Keratinocyte (primary cell): ENCODE results near the gene TRIM52. TPM values are rescaled to one million over a fixed set of nuclear protein-coding genes. Genes with fewer than 3 reads are reported as not detected.

Experiments used
- DNase-seq: peaks from one replicate; pipeline ENCODE4 v3.0.0-alpha.2; 2011; ENCODE audit warnings: low read depth, missing footprints, low spot score
- FAIRE-seq: peaks from 2 replicates; lab custom pipeline; 2011; peaks lifted over from hg19 to GRCh38; lab: Jason Lieb, UNC
- H2AFZ ChIP-seq: 2 replicates; pipeline ENCODE4 v1.6.0; 2012; ENCODE audit warnings: low read length, control low read depth, inconsistent platforms; ENCODE audit not compliant: control insufficient read depth
- H3K27ac ChIP-seq: 2 replicates; pipeline ENCODE4 v1.5.1; 2011; ENCODE audit warnings: low read length; ENCODE audit not compliant: control insufficient read depth, insufficient read depth
- H3K27me3 ChIP-seq: 3 replicates; pipeline ENCODE4 v1.6.0; 2011; ENCODE audit warnings: low read length; ENCODE audit not compliant: control insufficient read depth, insufficient read depth; ENCODE audit errors: extremely low read depth
- H3K36me3 ChIP-seq, 2 experiments: 2 replicates in 1 of 2; 3 replicates in 1 of 2; pipeline ENCODE4 v1.5.1; 2011; ENCODE audit warnings: low read length in 2 of 2, mild to moderate bottlenecking in 1 of 2; ENCODE audit not compliant: control insufficient read depth in 2 of 2, insufficient read depth in 2 of 2; ENCODE audit errors: extremely low read depth in 1 of 2
- H3K4me1 ChIP-seq: 3 replicates; pipeline ENCODE4 v1.5.1; 2011; ENCODE audit warnings: low read length; ENCODE audit not compliant: control insufficient read depth, insufficient read depth; ENCODE audit errors: extremely low read depth
- H3K4me2 ChIP-seq: 3 replicates; pipeline ENCODE4 v1.6.0; 2011; ENCODE audit warnings: low read depth, low read length; ENCODE audit not compliant: control insufficient read depth, insufficient read depth; ENCODE audit errors: extremely low read depth
- H3K4me3 ChIP-seq, 3 experiments: fragments of 200-600 bp in 1 of 3; sonication (generic) in 1 of 3; 2 replicates in 2 of 3; 3 replicates in 1 of 3; pipeline ENCODE4 v1.5.1; 2011 to 2016; ENCODE audit warnings: low read length in 3 of 3, mild to moderate bottlenecking in 3 of 3, control low read depth in 2 of 3, inconsistent platforms in 1 of 3, low read depth in 1 of 3, mixed read lengths in 1 of 3, mixed run types in 1 of 3, moderate library complexity in 1 of 3; ENCODE audit not compliant: control insufficient read depth in 2 of 3, insufficient read depth in 2 of 3; ENCODE audit errors: extremely low read depth in 1 of 3
- H3K79me2 ChIP-seq: 2 replicates; pipeline ENCODE4 v1.6.0; 2012; ENCODE audit warnings: low read length; ENCODE audit not compliant: control insufficient read depth, insufficient read depth
- H3K9ac ChIP-seq: 3 replicates; pipeline ENCODE4 v1.6.0; 2011; ENCODE audit warnings: low read length; ENCODE audit not compliant: control insufficient read depth, insufficient read depth; ENCODE audit errors: extremely low read depth
- H3K9me1 ChIP-seq: 3 replicates; pipeline ENCODE4 v1.6.0; 2011; ENCODE audit warnings: low read length; ENCODE audit not compliant: control insufficient read depth, insufficient read depth; ENCODE audit errors: extremely low read depth
- H3K9me3 ChIP-seq: 2 replicates; pipeline ENCODE4 v1.5.1; 2012; ENCODE audit warnings: low read depth, low read length; ENCODE audit not compliant: control insufficient read depth
- H4K20me1 ChIP-seq: 3 replicates; pipeline ENCODE4 v1.6.0; 2011; ENCODE audit warnings: low read length; ENCODE audit not compliant: control insufficient read depth, insufficient read depth; ENCODE audit errors: extremely low read depth
- CTCF ChIP-seq, 3 experiments: IDR thresholded peaks in 1 of 3; conservative IDR thresholded peaks in 1 of 3; optimal IDR thresholded peaks in 1 of 3; 2 replicates in 2 of 3; 3 replicates in 1 of 3; pipeline versions ENCODE3 to v1.5.1; 2011; ENCODE audit warnings: low read length in 3 of 3, mild to moderate bottlenecking in 3 of 3, moderate library complexity in 2 of 3, control low read depth in 1 of 3, inconsistent platforms in 1 of 3; ENCODE audit not compliant: insufficient read depth in 2 of 3; ENCODE audit errors: extremely low read depth in 1 of 3
- EZH2 ChIP-seq: IDR thresholded peaks from one replicate; pipeline ENCODE4 v1.6.1; 2012; ENCODE audit warnings: inconsistent platforms, mild to moderate bottlenecking, low read length, moderate library complexity
- dilution Hi-C: fragments of 300-500 bp; cut with MboI; formaldehyde crosslinking; loops from one replicate; pipeline ENCODE4 v1.7.0; 2020; ENCODE audit warnings: low sequenced_read_pairs; ENCODE audit not compliant: extremely low pct_ligation_motif_present
- polyA plus RNA-seq, 5 experiments: library from polyadenylated mRNA; depleted of rRNA in 3 of 5; stranded (reverse) in 3 of 5; stranded (forward) in 1 of 5; unstranded in 1 of 5; fragments of >200 nt; gene quantifications; 1 replicate in 1 of 5; 2 replicates in 3 of 5; 3 replicates in 1 of 5; pipeline versions ENCODE4 v1.2.1 to v1.2.3, GENCODE V29; 2011 to 2012; ENCODE audit warnings: missing spikeins in 2 of 5, low read depth in 1 of 5, low replicate concordance in 1 of 5

Gene TRIM52
- polyA plus RNA-seq, 1 donor (not counting 4 experiments of a cell fraction or from before 2014, with no cell fraction given), result 7.5 TPM

DNA sequence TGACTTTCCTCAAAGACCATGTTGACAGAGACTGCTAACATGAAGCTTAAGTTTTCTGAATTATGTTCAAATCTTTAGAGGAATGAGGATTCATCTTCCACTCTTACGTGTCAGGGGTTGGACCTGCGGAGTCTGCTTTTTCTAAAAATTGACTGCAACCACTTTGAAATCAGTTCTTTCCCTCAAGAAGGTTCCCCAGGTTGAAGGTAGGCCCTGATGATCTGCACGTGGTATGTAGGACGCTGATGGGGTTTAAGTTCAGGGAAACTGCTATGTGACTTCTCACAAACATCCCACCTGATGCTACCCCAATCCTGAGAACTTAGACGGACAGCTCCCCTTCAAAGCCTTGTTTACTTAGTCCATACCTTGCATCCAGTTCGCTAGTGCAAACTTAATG is 24.5 kb downstream of the TRIM52 start:
- no peaks in the 10 kb centered on the region for H3K9me1 ChIP-seq
- H3K9me3 ChIP-seq, result no peaks in the 10 kb centered on the region
- H3K9ac ChIP-seq, result no peak overlapping the region
- H3K4me2 ChIP-seq, result no peak overlapping the region
- H3K36me3 ChIP-seq, result peaks cover 48 to 59% of the 10 kb centered on the region in 2 experiments
- dilution Hi-C loops, result no loop called here
- H3K4me3 ChIP-seq, result no peak overlapping the region
- no peak for DNase-seq
- no peak overlapping the region for H2AFZ ChIP-seq
- peaks cover 58% of the 10 kb centered on the region for H4K20me1 ChIP-seq
- no peak overlapping the region for H3K27ac ChIP-seq
- H3K79me2 ChIP-seq, result peaks cover 39% of the 10 kb centered on the region
- peaks cover 8% of the 10 kb centered on the region for H3K4me1 ChIP-seq
- TF ChIP-seq EZH2 (no peak), CTCF (optimal IDR thresholded peaks at IDR 0.05 in 1 of 3, IDR thresholded peaks at IDR 0.05 in 1 of 3, conservative IDR thresholded peaks at IDR 0.05 in 1 of 3; ENCODE audit: extremely low read depth in 1 of 3, insufficient read depth in 2 of 3, low read length in 3 of 3) (no peak)
- H3K27me3 ChIP-seq, result no peaks in the 10 kb centered on the region
- no peak for FAIRE-seq

DNA sequence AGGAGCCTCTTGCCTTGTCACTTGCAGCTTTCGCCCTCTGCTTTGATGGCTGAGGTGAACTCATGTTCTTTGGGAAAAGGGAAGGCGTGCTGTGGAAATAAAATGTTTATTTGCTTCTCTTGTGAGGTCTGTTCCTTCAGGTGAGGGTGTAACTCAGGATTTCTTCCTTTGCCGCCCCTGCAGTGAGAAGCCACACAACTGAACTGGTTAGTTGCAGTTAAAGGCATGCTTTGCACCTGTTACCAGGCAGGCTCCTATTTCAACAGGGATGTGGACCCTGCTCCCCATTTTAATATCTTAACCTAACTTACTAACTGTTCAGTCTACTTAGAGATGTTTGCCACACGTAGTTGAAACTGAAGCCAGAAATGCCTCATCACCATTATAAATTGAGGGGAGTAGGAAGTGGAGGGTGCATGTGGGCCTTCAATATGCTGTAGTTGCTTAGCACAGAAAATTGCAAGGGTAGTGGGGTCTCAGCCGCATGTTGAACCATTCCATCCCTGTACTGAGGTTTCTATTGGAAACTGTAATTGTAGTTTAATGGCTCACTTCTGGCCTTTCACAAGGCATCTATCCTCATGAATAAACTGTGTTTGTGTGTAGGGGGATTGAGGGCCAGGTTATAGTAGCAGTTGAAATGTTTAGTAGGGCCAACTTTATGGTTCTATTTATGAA is 25.1 kb downstream of the TRIM52 start:
- Histone ChIP-seq H2AFZ (no peak overlapping the region), H3K4me1 (peaks cover 1% of the 10 kb centered on the region), H3K9me1 (no peaks in the 10 kb centered on the region), H4K20me1 (peaks cover 52% of the 10 kb centered on the region), H3K9me3 (no peaks in the 10 kb centered on the region), H3K27me3 (no peaks in the 10 kb centered on the region), H3K27ac (no peak overlapping the region), H3K79me2 (peaks cover 33% of the 10 kb centered on the region), H3K36me3 (peaks cover 48 to 57% of the 10 kb centered on the region in 2 experiments), H3K4me2 (no peak overlapping the region), H3K9ac (no peak overlapping the region), H3K4me3 (no peak overlapping the region)
- dilution Hi-C loops, result no loop called here
- no peak for DNase-seq
- FAIRE-seq, result no peak
- TF ChIP-seq CTCF (optimal IDR thresholded peaks at IDR 0.05 in 1 of 3, IDR thresholded peaks at IDR 0.05 in 1 of 3, conservative IDR thresholded peaks at IDR 0.05 in 1 of 3; ENCODE audit: extremely low read depth in 1 of 3, insufficient read depth in 2 of 3, low read length in 3 of 3) (no peak), EZH2 (no peak)
